ENCODE results near the gene SOST. TPM values are rescaled to one million over a fixed set of nuclear protein-coding genes. Genes with fewer than 3 reads are reported as not detected.

SOST gene
- total RNA-seq, 4 donors from 2014 or later, result not detected

DNA sequence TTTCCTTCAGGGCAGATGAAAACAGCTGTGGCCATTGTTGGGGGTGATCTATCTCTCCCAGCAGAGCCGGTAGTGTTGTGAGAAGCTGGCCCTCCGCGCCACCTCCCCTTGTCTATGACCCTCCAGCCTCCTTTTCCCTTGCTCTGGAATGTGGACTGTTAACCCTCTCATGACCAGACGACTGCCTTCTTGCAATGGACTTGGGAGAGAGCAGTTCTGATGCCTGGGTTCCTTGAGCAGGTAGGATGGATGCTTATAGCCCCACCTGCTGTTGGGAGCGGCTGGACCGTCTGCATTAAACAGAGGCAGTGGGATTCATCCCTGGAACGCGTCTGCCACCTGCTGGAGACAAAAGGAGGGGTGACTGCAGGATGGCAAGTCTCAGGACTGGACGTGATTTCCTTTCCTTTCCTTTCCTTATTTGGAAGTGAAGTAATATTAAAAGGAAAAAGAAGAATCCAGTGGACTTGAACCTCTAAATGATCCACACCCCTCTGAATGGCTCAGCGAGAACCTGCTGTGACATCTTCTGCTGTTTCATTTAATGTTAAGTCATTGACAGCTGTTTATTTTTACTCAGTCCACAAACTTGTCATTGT lies 1.8 kb upstream of the SOST start:
- Histone ChIP-seq H3K9me3 (no peaks in the 10 kb centered on the region), H3K27ac (no peak overlapping the region), H3K4me3 (no peak overlapping the region), H3K4me1 (peaks cover 0 to 4% (median 2%) of the 10 kb centered on the region in 4 donors), H3K27me3 (peaks cover 0 to 5% of the 10 kb centered on the region in 2 donors), H3K36me3 (no peaks in the 10 kb centered on the region)
- TF ChIP-seq POLR2A (IDR thresholded peaks at IDR 0.05), result peak in 1 of 2 donors; percentile 10
- TF ChIP-seq, protein P1, sequence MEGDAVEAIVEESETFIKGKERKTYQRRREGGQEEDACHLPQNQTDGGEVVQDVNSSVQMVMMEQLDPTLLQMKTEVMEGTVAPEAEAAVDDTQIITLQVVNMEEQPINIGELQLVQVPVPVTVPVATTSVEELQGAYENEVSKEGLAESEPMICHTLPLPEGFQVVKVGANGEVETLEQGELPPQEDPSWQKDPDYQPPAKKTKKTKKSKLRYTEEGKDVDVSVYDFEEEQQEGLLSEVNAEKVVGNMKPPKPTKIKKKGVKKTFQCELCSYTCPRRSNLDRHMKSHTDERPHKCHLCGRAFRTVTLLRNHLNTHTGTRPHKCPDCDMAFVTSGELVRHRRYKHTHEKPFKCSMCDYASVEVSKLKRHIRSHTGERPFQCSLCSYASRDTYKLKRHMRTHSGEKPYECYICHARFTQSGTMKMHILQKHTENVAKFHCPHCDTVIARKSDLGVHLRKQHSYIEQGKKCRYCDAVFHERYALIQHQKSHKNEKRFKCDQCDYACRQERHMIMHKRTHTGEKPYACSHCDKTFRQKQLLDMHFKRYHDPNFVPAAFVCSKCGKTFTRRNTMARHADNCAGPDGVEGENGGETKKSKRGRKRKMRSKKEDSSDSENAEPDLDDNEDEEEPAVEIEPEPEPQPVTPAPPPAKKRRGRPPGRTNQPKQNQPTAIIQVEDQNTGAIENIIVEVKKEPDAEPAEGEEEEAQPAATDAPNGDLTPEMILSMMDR (IDR thresholded peaks at IDR 0.05), result peak; percentile 88 to 100 (median 98)
- peak; percentile 88 to 97 (median 95) for DNase-seq

DNA sequence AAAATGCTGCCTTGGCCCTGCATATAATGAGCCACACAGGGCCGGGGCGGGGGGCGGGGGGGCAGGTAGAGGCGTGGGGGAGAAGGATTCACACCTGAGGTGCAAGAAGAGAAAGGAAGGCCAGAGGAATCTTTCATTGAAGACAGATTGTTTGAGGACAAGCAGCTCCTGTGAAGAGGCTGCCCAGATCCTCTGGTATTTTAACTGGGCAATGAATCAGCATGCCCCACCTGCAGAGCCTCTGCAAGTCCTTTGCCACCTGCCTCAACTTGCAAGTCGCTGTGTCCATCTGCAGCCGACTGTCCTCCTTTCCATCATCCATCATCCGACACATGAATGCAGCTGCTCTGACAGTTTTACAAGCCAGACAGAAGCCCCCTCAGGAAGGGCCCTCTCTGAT lies 1.2 kb upstream of the SOST start:
- H3K4me3 ChIP-seq, result no peak overlapping the region
- H3K9me3 ChIP-seq, result no peaks in the 10 kb centered on the region
- peaks cover 0 to 11% of the 10 kb centered on the region in 2 donors for H3K27me3 ChIP-seq
- TF ChIP-seq, protein P1 (IDR thresholded peaks at IDR 0.05), result no peak
- TF ChIP-seq POLR2A (IDR thresholded peaks at IDR 0.05), result no peak
- DNase-seq, result no peak
- peaks cover 0 to 9% (median 3%) of the 10 kb centered on the region in 4 donors for H3K4me1 ChIP-seq
- no peak overlapping the region for H3K27ac ChIP-seq
- no peaks in the 10 kb centered on the region for H3K36me3 ChIP-seq

GRCh38 chr17:43758086-43758485 lies 505 bp downstream of the SOST start:
- TF ChIP-seq POLR2A (IDR thresholded peaks at IDR 0.05), result no peak
- peaks cover 0 to 12% of the 10 kb centered on the region in 2 donors for H3K27me3 ChIP-seq

DNA sequence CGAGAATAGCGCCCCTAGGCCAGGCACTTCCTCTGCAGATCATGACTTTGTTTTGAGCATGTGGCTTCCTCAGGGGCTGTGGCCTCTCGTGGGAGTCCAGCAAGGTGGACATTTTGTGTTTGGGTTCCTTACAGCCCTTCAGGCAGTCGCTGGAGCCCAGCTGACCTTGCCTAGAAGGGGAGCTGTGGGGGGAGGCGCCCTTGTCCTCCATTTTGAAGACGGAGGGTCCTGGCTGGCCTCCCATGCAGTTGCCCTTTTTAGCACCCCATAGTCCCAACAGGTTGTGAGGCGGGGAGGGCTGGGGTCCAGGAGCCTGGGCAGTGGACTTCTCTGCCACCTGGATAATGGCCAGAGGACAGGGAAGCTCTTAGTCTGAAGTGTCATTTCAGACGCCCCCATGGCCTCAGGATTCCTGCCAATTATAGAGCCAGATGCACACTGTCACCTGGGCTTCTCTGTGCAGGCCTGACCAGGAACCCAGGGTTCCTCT lies 1.4 kb downstream of the SOST start:
- DNase-seq, result no peak
- no peak for TF ChIP-seq POLR2A (IDR thresholded peaks at IDR 0.05)
- TF ChIP-seq, protein P1 (IDR thresholded peaks at IDR 0.05), result no peak
- Histone ChIP-seq H3K9me3 (no peaks in the 10 kb centered on the region), H3K27me3 (peaks cover 0 to 12% of the 10 kb centered on the region in 2 donors), H3K27ac (no peak overlapping the region), H3K4me1 (peaks cover 0 to 9% (median 3%) of the 10 kb centered on the region in 4 donors), H3K4me3 (no peak overlapping the region), H3K36me3 (no peaks in the 10 kb centered on the region)

More at GRCh38 chr17:43758086-43758485, 505 bp downstream of the SOST start:
- no peaks in the 10 kb centered on the region for H3K36me3 ChIP-seq
- H3K4me3 ChIP-seq, result no peak overlapping the region
- no peak overlapping the region for H3K27ac ChIP-seq
- peaks cover 0 to 9% (median 3%) of the 10 kb centered on the region in 4 donors for H3K4me1 ChIP-seq
- H3K9me3 ChIP-seq, result no peaks in the 10 kb centered on the region
- no peak for DNase-seq

- Histone ChIP-seq H3K36me3 (no peaks in the 10 kb centered on the region), H3K27me3 (peaks cover 0 to 12% of the 10 kb centered on the region in 2 donors), H3K4me1 (peaks cover 0 to 9% (median 3%) of the 10 kb centered on the region in 4 donors), H3K27ac (no peak overlapping the region), H3K4me3 (no peak overlapping the region), H3K9me3 (no peaks in the 10 kb centered on the region)
- TF ChIP-seq, protein P1 (IDR thresholded peaks at IDR 0.05), result no peak
- TF ChIP-seq POLR2A (IDR thresholded peaks at IDR 0.05), result no peak
- no peak for DNase-seq
Measured at GRCh38 chr17:43756201-43756600, 2.4 kb downstream of the SOST start.

DNA sequence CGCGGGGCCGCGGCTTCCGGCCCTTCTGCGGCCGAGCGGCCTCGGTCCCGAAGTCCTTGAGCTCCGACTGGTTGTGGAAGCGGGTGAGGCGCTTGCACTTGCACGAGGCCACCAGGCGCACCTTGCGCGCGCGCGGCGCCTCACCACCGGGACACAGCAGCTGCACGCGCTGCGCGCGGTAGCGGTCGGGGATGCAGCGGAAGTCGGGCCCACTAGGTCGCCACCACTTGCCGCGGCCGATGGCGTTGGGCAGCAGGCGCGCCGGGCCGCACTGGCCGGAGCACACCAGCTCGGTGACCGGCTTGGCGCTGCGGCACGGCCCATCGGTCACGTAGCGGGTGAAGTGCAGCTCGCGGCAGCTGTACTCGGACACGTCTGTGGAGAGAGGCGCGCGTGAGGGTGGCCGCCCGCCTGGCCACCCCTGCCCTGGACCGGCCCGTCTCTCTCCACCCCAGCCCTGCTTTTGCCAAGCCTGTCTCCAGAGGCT lies 3.2 kb downstream of the SOST start:
- peaks cover 0 to 12% of the 10 kb centered on the region in 2 donors for H3K27me3 ChIP-seq
- DNase-seq, result no peak

More for the DNA sequence above, 3.2 kb downstream of the SOST start:
- Histone ChIP-seq H3K27ac (no peak overlapping the region), H3K4me3 (peak overlapping the region in 1 of 4 donors; percentile 21), H3K4me1 (peaks cover 0 to 9% (median 3%) of the 10 kb centered on the region in 4 donors), H3K36me3 (no peaks in the 10 kb centered on the region), H3K9me3 (no peaks in the 10 kb centered on the region)
- TF ChIP-seq POLR2A (IDR thresholded peaks at IDR 0.05), result no peak
- TF ChIP-seq, protein P1 (IDR thresholded peaks at IDR 0.05), result peak in 1 of 6 experiments; percentile 6
